H9 (cell line): ENCODE data around the gene TRIP6. TPM values are rescaled to one million over a fixed set of nuclear protein-coding genes. Genes with fewer than 3 reads are reported as not detected.

Source experiments
- DNase-seq: peaks from one replicate; pipeline ENCODE4 v3.0.0-alpha.2; 2017
- H2AFZ ChIP-seq: one replicate; pipeline ENCODE4 v1.6.1; 2013; ENCODE audit warnings: mild to moderate bottlenecking, low read length, control low read depth, moderate library complexity
- H2AK5ac ChIP-seq: 2 replicates; pipeline ENCODE4 v1.6.1; 2013; ENCODE audit warnings: low read length, control low read depth, mixed read lengths; ENCODE audit not compliant: insufficient read length
- H2BK120ac ChIP-seq: one replicate; pipeline ENCODE4 v1.6.1; 2013; ENCODE audit warnings: low read depth, mild to moderate bottlenecking, low read length, control low read depth, inconsistent platforms; ENCODE audit not compliant: poor library complexity, severe bottlenecking
- H2BK12ac ChIP-seq: 2 replicates; pipeline ENCODE4 v1.6.1; 2013; ENCODE audit warnings: low read length, control low read depth, mixed read lengths, low read depth; ENCODE audit not compliant: insufficient read length
- H2BK15ac ChIP-seq: 2 replicates; pipeline ENCODE4 v1.6.1; 2013; ENCODE audit warnings: low read depth, low read length, control low read depth
- H2BK20ac ChIP-seq: one replicate; pipeline ENCODE4 v1.6.1; 2013; ENCODE audit warnings: low read depth, mild to moderate bottlenecking, low read length, control low read depth, inconsistent platforms; ENCODE audit not compliant: poor library complexity, severe bottlenecking
- H2BK5ac ChIP-seq: 2 replicates; pipeline ENCODE4 v1.6.1; 2013; ENCODE audit warnings: low read length, control low read depth, mixed read lengths; ENCODE audit not compliant: insufficient read length
- H3K14ac ChIP-seq: 2 replicates; pipeline ENCODE4 v1.6.1; 2013; ENCODE audit warnings: low read length, control low read depth; ENCODE audit not compliant: insufficient read depth
- H3K18ac ChIP-seq: 2 replicates; pipeline ENCODE4 v1.6.1; 2013; ENCODE audit warnings: low read depth, mild to moderate bottlenecking, mixed read lengths, low read length, control low read depth; ENCODE audit not compliant: insufficient read length
- H3K23ac ChIP-seq: 2 replicates; pipeline ENCODE4 v1.6.1; 2013; ENCODE audit warnings: low read length, control low read depth, mixed read lengths, low read depth; ENCODE audit not compliant: insufficient read length
- H3K23me2 ChIP-seq: 2 replicates; pipeline ENCODE4 v1.6.1; 2013; ENCODE audit warnings: low read depth, mild to moderate bottlenecking, mixed read lengths, low read length, control low read depth; ENCODE audit not compliant: insufficient read length, poor library complexity, severe bottlenecking
- H3K27ac ChIP-seq: 2 replicates; pipeline ENCODE4 v1.5.1; 2013; ENCODE audit warnings: low read length, control low read depth, mixed read lengths, low read depth; ENCODE audit not compliant: insufficient read length
- H3K27me3 ChIP-seq: 2 replicates; pipeline ENCODE4 v1.6.1; 2013; ENCODE audit warnings: low read length, control low read depth, inconsistent platforms; ENCODE audit not compliant: insufficient read depth
- H3K4ac ChIP-seq: 2 replicates; pipeline ENCODE4 v1.6.1; 2013; ENCODE audit warnings: low read depth, mild to moderate bottlenecking, control low read depth, inconsistent platforms, low read length, moderate library complexity
- H3K4me1 ChIP-seq: 2 replicates; pipeline ENCODE4 v1.6.1; 2013; ENCODE audit warnings: low read length, control low read depth, inconsistent platforms; ENCODE audit not compliant: insufficient read depth
- H3K4me2 ChIP-seq: 2 replicates; pipeline ENCODE4 v1.6.1; 2013; ENCODE audit warnings: low read length, control low read depth, mixed read lengths; ENCODE audit not compliant: insufficient read length, insufficient read depth
- H3K56ac ChIP-seq: 2 replicates; pipeline ENCODE4 v1.6.1; 2013; ENCODE audit warnings: low read depth, mild to moderate bottlenecking, mixed read lengths, low read length, control low read depth; ENCODE audit not compliant: insufficient read length
- H3K79me1 ChIP-seq: 2 replicates; pipeline ENCODE4 v1.6.1; 2013; ENCODE audit warnings: low read depth, mild to moderate bottlenecking, moderate library complexity, low read length, control low read depth, inconsistent platforms; ENCODE audit not compliant: insufficient read depth, poor library complexity, severe bottlenecking
- H3K79me2 ChIP-seq: 2 replicates; pipeline ENCODE4 v1.6.1; 2013; ENCODE audit warnings: low read length, control low read depth, inconsistent platforms; ENCODE audit not compliant: insufficient read depth
- H3K9ac ChIP-seq: 2 replicates; pipeline ENCODE4 v1.6.1; 2013; ENCODE audit warnings: low read length, control low read depth, mixed read lengths; ENCODE audit not compliant: insufficient read length; ENCODE audit errors: extremely low read depth
- H3K9me3 ChIP-seq: one replicate; pipeline ENCODE4 v1.6.1; 2013; ENCODE audit warnings: low read depth, low read length, inconsistent platforms; ENCODE audit not compliant: control insufficient read depth
- H3T11ph ChIP-seq: one replicate; pipeline ENCODE4 v1.6.1; 2013; ENCODE audit warnings: mild to moderate bottlenecking, low read length, control low read depth, inconsistent platforms
- H4K20me1 ChIP-seq: one replicate; pipeline ENCODE4 v1.6.1; 2013; ENCODE audit not compliant: control insufficient read depth, insufficient read length, insufficient read depth
- H4K5ac ChIP-seq: 2 replicates; pipeline ENCODE4 v1.6.1; 2013; ENCODE audit warnings: low read depth, mild to moderate bottlenecking, mixed read lengths, low read length, control low read depth; ENCODE audit not compliant: insufficient read length
- H4K8ac ChIP-seq: replicated peaks from 2 replicates; pipeline ENCODE4 v1.6.1; 2013; ENCODE audit warnings: low read length, control low read depth, mixed read lengths, low read depth; ENCODE audit not compliant: insufficient read length
- H4K91ac ChIP-seq: 2 replicates; pipeline ENCODE4 v1.6.1; 2013; ENCODE audit warnings: low read depth, mild to moderate bottlenecking, moderate library complexity, mixed read lengths, low read length, control low read depth; ENCODE audit not compliant: insufficient read length
- H3K27ac Mint-ChIP-seq, 3 experiments: 2 replicates in 2 of 3; 3 replicates in 1 of 3; pipeline ENCODE4 v1.8.0; 2020 to 2021; ENCODE audit warnings: mixed read lengths in 3 of 3, mild to moderate bottlenecking in 1 of 3, moderate library complexity in 1 of 3
- H3K27me3 Mint-ChIP-seq: 2 replicates; pipeline ENCODE4 v1.8.0; 2021; ENCODE audit warnings: low read depth, mild to moderate bottlenecking, moderate library complexity, mixed read lengths
- H3K36me3 Mint-ChIP-seq, 3 experiments: 2 replicates in 2 of 3; 3 replicates in 1 of 3; pipeline ENCODE4 v1.8.0; 2020 to 2021; ENCODE audit warnings: low read depth in 3 of 3, mixed read lengths in 3 of 3; ENCODE audit not compliant: insufficient read depth in 1 of 3
- H3K4me1 Mint-ChIP-seq, 2 experiments: 2 replicates each; pipeline ENCODE4 v1.8.0; 2020; ENCODE audit warnings: mixed read lengths in 2 of 2
- H3K4me3 Mint-ChIP-seq, 2 experiments: 2 replicates in 1 of 2; 3 replicates in 1 of 2; pipeline ENCODE4 v1.8.0; 2020 to 2021; ENCODE audit warnings: mild to moderate bottlenecking in 2 of 2, mixed read lengths in 2 of 2, moderate library complexity in 1 of 2
- H3K9me3 Mint-ChIP-seq, 2 experiments: 2 replicates in 1 of 2; 3 replicates in 1 of 2; pipeline ENCODE4 v1.8.0; 2020; ENCODE audit warnings: mild to moderate bottlenecking in 2 of 2, mixed read lengths in 2 of 2, moderate library complexity in 1 of 2
- WGBS: extraction: QIAGEN DNeasy Blood & Tissue Kit; methylation state at CpG from one replicate; pipeline ENCODE4 v1.1.7; 2013; ENCODE audit warnings: missing lambda C conversion rate, low lambda C conversion rate, mixed read lengths; ENCODE audit not compliant: insufficient read length; ENCODE audit errors: extremely low coverage; 5-methylcytosine and 5-hydroxymethylcytosine counted together
- total RNA-seq: library from RNA; stranded (reverse); gene quantifications from 2 replicates; pipeline ENCODE4 v1.2.1, GENCODE V29; 2021
- TF ChIP-seq, protein P1 (sequence below): fragments of 200-600 bp; sonication (generic); conservative IDR thresholded peaks from 3 replicates; pipeline ENCODE4 v1.8.0; 2021; ENCODE audit warnings: antibody characterized with exemption, mild to moderate bottlenecking

TRIP6 gene
- total RNA-seq, 1 experiment from 2014 or later = 122 TPM

DNA sequence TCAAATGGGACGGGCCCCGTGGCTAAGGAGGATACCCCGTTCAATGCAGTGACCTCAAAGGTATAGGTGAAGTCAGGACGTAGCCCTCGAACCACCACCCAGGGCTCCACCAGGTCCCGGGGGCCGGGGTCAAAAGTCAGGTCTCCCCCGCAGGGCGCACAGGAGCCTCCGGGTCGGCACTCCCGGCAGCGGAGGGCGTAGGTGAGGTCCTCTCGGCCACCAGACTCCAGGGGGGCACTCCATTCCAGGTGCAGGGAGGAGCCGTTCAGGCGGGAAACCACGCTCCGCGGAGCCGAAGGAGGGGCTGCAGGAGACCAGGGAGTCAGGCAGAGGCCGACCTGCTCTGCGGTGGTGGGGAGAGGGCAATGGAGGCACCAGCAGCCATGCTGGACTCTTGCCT is 47.6 kb upstream of the TRIP6 start:
- H2BK20ac ChIP-seq = no peak overlapping the region
- H3K56ac ChIP-seq = no peak overlapping the region
- Mint-ChIP-seq H3K27ac (peak overlapping the region in 1 of 3 experiments; percentile 58; a peak in 1 of 7 replicates), H3K9me3 (no peaks in the 10 kb centered on the region), H3K36me3 (peaks cover 54 to 92% (median 91%) of the 10 kb centered on the region in 3 experiments; a peak in 6 of 7 replicates), H3K4me1 (peaks cover 1 to 4% of the 10 kb centered on the region in 2 experiments; a peak in 3 of 4 replicates), H3K27me3 (no peaks in the 10 kb centered on the region; the same call in none of the 2 replicates), H3K4me3 (no peak overlapping the region)
- no peak overlapping the region for H2BK5ac ChIP-seq
- H2AFZ ChIP-seq = no peak overlapping the region
- TF ChIP-seq, protein P1, sequence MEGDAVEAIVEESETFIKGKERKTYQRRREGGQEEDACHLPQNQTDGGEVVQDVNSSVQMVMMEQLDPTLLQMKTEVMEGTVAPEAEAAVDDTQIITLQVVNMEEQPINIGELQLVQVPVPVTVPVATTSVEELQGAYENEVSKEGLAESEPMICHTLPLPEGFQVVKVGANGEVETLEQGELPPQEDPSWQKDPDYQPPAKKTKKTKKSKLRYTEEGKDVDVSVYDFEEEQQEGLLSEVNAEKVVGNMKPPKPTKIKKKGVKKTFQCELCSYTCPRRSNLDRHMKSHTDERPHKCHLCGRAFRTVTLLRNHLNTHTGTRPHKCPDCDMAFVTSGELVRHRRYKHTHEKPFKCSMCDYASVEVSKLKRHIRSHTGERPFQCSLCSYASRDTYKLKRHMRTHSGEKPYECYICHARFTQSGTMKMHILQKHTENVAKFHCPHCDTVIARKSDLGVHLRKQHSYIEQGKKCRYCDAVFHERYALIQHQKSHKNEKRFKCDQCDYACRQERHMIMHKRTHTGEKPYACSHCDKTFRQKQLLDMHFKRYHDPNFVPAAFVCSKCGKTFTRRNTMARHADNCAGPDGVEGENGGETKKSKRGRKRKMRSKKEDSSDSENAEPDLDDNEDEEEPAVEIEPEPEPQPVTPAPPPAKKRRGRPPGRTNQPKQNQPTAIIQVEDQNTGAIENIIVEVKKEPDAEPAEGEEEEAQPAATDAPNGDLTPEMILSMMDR = no peak
- no peak overlapping the region for H4K91ac ChIP-seq
- no peak overlapping the region for H2BK12ac ChIP-seq
- no peak overlapping the region for H3K18ac ChIP-seq
- no peak overlapping the region for H2BK120ac ChIP-seq
- no peak overlapping the region for H2BK15ac ChIP-seq
- no peaks in the 10 kb centered on the region for H3K9me3 ChIP-seq
- no peak overlapping the region for H4K5ac ChIP-seq
- no peak overlapping the region for H3T11ph ChIP-seq
- H4K8ac ChIP-seq = no peak overlapping the region
- no CpG with 5 or more reads among the region's 23 CpGs for WGBS
- H3K4ac ChIP-seq = no peak overlapping the region
- no peaks in the 10 kb centered on the region for H3K4me1 ChIP-seq
- H3K79me2 ChIP-seq = no peaks in the 10 kb centered on the region; the same call in 1 of the 2 replicates
- H3K23me2 ChIP-seq = no peaks in the 10 kb centered on the region
- no peak overlapping the region for H2AK5ac ChIP-seq
- peaks cover 14% of the 10 kb centered on the region for H3K79me1 ChIP-seq
- H3K9ac ChIP-seq = no peak overlapping the region
- H4K20me1 ChIP-seq = no peaks in the 10 kb centered on the region
- DNase-seq = no peak
- no peaks in the 10 kb centered on the region for H3K27me3 ChIP-seq
- H3K23ac ChIP-seq = no peak overlapping the region
- H3K14ac ChIP-seq = no peak overlapping the region
- H3K4me2 ChIP-seq = no peak overlapping the region
- no peak overlapping the region for H3K27ac ChIP-seq
